Fibroblast of pulmonary artery (primary cell): ENCODE measurements around the gene KCNQ1.

Experiments used
- DNase-seq: peaks from one replicate; pipeline ENCODE4 v3.0.0-alpha.2; 2010; ENCODE audit warnings: low read depth
- H3K4me3 ChIP-seq: replicated peaks from 2 replicates; pipeline ENCODE4 v1.5.1; 2011; ENCODE audit warnings: low read depth, mild to moderate bottlenecking, control low read depth, low read length, moderate library complexity
- CTCF ChIP-seq: IDR thresholded peaks from 2 replicates; pipeline ENCODE4 v1.5.1; 2011; ENCODE audit warnings: mild to moderate bottlenecking, control low read depth, low read length, inconsistent platforms; ENCODE audit errors: missing control alignments

KCNQ1 gene

GRCh38 chr11:2519517-2519861 is 74.7 kb downstream of the KCNQ1 start:
- TF ChIP-seq CTCF, result no peak
- no peak for DNase-seq
- no peak overlapping the region for H3K4me3 ChIP-seq

- no peak for TF ChIP-seq CTCF
- no peak for DNase-seq
- H3K4me3 ChIP-seq, result no peak overlapping the region
Measured at GRCh38 chr11:2519862-2520735, 75.3 kb downstream of the KCNQ1 start.

GRCh38 chr11:2520736-2521035 is 75.9 kb downstream of the KCNQ1 start:
- no peak for DNase-seq
- no peak for TF ChIP-seq CTCF

GRCh38 chr11:2521081-2521732 is 76.4 kb downstream of the KCNQ1 start:
- no peak for TF ChIP-seq CTCF
- no peak overlapping the region for H3K4me3 ChIP-seq
- DNase-seq, result no peak

More at GRCh38 chr11:2520736-2521035, 75.9 kb downstream of the KCNQ1 start:
- H3K4me3 ChIP-seq, result no peak overlapping the region

- no peak overlapping the region for H3K4me3 ChIP-seq
Measured at GRCh38 chr11:2521733-2522630, 77.2 kb downstream of the KCNQ1 start.

GRCh38 chr11:2522631-2523255 is 77.9 kb downstream of the KCNQ1 start:
- no peak for TF ChIP-seq CTCF
- H3K4me3 ChIP-seq, result no peak overlapping the region
- DNase-seq, result no peak

More at GRCh38 chr11:2521733-2522630, 77.2 kb downstream of the KCNQ1 start:
- no peak for DNase-seq
- TF ChIP-seq CTCF, result no peak
